ENCODE data around the gene MAP3K21.

Gene MAP3K21

DNA sequence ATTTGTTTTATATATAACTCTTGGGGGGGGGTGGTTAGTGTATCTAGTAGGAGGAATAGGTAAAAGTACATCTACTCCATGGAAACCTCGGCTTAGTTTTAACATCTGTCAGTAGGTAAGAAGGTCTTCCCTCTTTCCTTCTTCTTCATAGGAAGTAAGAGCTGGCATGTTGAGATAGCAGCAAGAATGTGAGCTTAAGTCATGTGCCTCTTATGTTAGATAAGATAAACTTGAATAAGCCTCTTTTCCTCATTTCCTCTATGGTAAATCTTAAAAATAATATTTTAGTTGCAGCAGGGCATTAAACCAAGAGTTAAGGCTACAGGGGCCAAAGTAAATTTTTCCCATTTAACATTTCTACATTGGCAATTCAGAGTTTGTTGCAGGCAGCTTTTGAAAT is 100.4 kb downstream of the MAP3K21 start:
- TF ChIP-seq, protein P1, sequence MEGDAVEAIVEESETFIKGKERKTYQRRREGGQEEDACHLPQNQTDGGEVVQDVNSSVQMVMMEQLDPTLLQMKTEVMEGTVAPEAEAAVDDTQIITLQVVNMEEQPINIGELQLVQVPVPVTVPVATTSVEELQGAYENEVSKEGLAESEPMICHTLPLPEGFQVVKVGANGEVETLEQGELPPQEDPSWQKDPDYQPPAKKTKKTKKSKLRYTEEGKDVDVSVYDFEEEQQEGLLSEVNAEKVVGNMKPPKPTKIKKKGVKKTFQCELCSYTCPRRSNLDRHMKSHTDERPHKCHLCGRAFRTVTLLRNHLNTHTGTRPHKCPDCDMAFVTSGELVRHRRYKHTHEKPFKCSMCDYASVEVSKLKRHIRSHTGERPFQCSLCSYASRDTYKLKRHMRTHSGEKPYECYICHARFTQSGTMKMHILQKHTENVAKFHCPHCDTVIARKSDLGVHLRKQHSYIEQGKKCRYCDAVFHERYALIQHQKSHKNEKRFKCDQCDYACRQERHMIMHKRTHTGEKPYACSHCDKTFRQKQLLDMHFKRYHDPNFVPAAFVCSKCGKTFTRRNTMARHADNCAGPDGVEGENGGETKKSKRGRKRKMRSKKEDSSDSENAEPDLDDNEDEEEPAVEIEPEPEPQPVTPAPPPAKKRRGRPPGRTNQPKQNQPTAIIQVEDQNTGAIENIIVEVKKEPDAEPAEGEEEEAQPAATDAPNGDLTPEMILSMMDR (conservative IDR thresholded peaks at IDR 0.05), result no peak
- no peak for TF ChIP-seq ZFX (IDR thresholded peaks at IDR 0.05)
- no peak overlapping the region for H3K27ac ChIP-seq

DNA sequence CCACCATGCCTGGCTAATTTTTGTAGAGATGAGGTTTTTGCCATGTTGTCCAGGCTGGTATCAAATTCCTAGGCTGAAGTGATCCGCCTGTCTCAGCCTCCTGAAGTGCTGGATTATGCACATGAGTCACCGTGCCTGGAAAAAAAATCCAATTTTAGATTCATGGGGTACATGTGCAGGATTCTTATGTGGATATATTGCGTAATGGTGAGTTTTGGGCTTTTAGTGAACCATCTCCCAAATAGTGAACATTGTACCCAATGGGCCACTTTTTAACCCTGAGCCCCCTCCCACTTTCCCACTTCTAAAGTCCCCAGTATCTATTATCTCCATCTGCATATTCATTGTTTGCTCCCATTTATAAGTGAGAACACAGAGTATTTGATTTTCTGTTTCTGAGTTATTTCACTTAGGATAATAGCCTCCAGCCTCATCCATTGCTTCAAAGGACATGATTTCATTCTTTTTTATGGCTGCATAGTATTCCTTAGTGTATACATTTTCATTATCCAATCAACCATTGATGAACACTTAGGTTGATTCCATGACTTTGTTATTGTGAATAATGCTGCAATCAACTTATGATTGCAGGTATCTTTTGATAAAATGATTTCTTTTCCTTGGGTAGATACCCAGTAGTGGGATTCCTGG is 104.4 kb downstream of the MAP3K21 start:
- no peak overlapping the region for H3K27ac ChIP-seq
- TF ChIP-seq, protein P1 (conservative IDR thresholded peaks at IDR 0.05), result no peak
- TF ChIP-seq ZFX (IDR thresholded peaks at IDR 0.05), result no peak

DNA sequence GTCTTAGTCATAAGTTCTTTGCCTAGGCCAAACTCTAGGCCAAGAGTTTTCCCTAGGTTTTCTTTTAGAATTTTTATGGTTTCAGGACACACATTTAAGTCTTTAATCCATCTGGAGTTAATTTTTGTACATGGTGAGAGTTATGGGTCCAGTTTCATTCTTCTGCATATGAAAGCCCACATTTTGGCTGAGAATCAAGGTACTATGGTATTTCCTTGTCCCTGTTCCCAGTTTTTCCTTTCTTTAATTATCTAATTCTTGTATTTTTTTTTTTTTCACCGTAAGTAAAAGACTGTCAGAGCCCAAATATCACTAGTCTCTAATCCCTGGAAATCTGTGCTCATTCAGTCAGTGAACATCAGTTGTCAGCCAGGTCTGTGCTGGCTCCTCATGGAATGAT is 105.4 kb downstream of the MAP3K21 start:
- TF ChIP-seq, protein P1 (conservative IDR thresholded peaks at IDR 0.05), result no peak
- TF ChIP-seq ZFX (IDR thresholded peaks at IDR 0.05), result no peak
- H3K27ac ChIP-seq, result no peak overlapping the region

DNA sequence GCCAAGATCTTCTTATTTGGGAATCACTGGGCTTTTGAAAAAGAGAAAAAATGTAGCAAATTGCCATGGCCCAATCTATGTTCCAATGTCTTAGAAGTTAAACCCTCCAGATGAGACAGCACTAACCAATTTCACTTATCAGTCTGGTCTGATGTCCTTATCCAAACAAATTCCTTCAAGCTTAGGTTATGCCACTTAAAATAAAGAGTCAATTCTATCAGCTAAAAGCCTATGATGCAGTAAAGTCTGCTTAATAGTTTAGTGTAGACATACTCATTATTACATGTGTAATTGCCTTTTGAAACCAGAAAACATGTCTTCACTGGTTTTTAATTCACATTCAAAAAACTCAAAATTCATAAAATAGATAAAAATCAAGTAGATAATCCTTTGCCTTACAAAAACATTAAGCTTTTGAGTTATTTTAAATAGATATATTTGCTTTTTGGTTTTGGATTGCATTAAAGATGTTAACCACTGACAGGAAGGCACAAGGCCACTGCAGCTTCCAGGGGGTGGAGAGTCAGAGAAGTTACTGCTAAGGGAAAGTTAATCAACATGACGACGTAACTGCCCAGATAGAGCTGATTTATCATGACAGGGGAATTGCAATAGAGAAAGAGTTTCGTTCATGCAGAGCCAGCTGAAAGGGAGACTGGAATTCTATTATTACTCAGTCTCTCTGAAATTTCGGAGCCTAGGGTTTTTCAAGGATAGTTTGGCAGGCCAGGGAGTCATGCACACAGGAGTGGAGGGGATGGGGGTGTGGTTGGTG is 106.1 kb downstream of the MAP3K21 start:
- TF ChIP-seq, protein P1 (conservative IDR thresholded peaks at IDR 0.05), result no peak
- no peak for TF ChIP-seq ZFX (IDR thresholded peaks at IDR 0.05)
- no peak overlapping the region for H3K27ac ChIP-seq
